Measurements from ENCODE around the gene NRP1.

NRP1 gene

GRCh38 chr10:33353853-33354252 is 19.4 kb upstream of the NRP1 start:
- Histone ChIP-seq H3K9me3 (replicated peaks; ENCODE audit: insufficient read depth, low read length) (no peaks in the 10 kb centered on the region), H4K20me1 (ENCODE audit: insufficient read depth, low read length) (no peaks in the 10 kb centered on the region), H3K4me3 (ENCODE audit: low read length) (no peak overlapping the region), H3K27me3 (replicated peaks; ENCODE audit: insufficient read depth, low read length) (no peaks in the 10 kb centered on the region), H3K4me1 (ENCODE audit: low read length) (no peaks in the 10 kb centered on the region), H3K4me2 (ENCODE audit: low read depth, low read length) (no peak overlapping the region), H3K9ac (ENCODE audit: low read length) (no peak overlapping the region), H3K79me2 (ENCODE audit: low read length) (no peaks in the 10 kb centered on the region), H3K9me2 (replicated peaks; ENCODE audit: insufficient read depth, low read length) (no peaks in the 10 kb centered on the region), H3K27ac (ENCODE audit: low read length) (no peak overlapping the region), H3F3A (ENCODE audit: insufficient read depth, low read length) (no peaks in the 10 kb centered on the region), H3K36me3 (replicated peaks; ENCODE audit: insufficient read depth, low read length) (no peaks in the 10 kb centered on the region), H2AFZ (ENCODE audit: low read length) (no peak overlapping the region)
- DNase-seq, result no peak
- TF ChIP-seq CTCF (IDR thresholded peaks at IDR 0.05; ENCODE audit: low read length), result no peak
- no peak for TF ChIP-seq EZH2phosphoT487 (IDR thresholded peaks at IDR 0.05; ENCODE audit: low read length)
- no peak for TF ChIP-seq EZH2 (optimal IDR thresholded peaks at IDR 0.05; ENCODE audit: low read depth, low read length)

- Histone ChIP-seq H3K27ac (ENCODE audit: low read length) (no peak overlapping the region), H3K4me1 (ENCODE audit: low read length) (no peaks in the 10 kb centered on the region), H3K9me3 (replicated peaks; ENCODE audit: insufficient read depth, low read length) (no peaks in the 10 kb centered on the region), H3K9ac (ENCODE audit: low read length) (no peak overlapping the region), H3K27me3 (replicated peaks; ENCODE audit: insufficient read depth, low read length) (no peaks in the 10 kb centered on the region), H3F3A (ENCODE audit: insufficient read depth, low read length) (no peaks in the 10 kb centered on the region), H3K9me2 (replicated peaks; ENCODE audit: insufficient read depth, low read length) (no peaks in the 10 kb centered on the region), H3K4me3 (ENCODE audit: low read length) (no peak overlapping the region), H4K20me1 (ENCODE audit: insufficient read depth, low read length) (no peaks in the 10 kb centered on the region), H2AFZ (ENCODE audit: low read length) (no peak overlapping the region), H3K79me2 (ENCODE audit: low read length) (no peaks in the 10 kb centered on the region), H3K4me2 (ENCODE audit: low read depth, low read length) (no peak overlapping the region), H3K36me3 (replicated peaks; ENCODE audit: insufficient read depth, low read length) (no peaks in the 10 kb centered on the region)
- no peak for DNase-seq
- TF ChIP-seq EZH2 (optimal IDR thresholded peaks at IDR 0.05; ENCODE audit: low read depth, low read length), result no peak
- TF ChIP-seq EZH2phosphoT487 (IDR thresholded peaks at IDR 0.05; ENCODE audit: low read length), result no peak
- TF ChIP-seq CTCF (IDR thresholded peaks at IDR 0.05; ENCODE audit: low read length), result no peak
Measured at GRCh38 chr10:33353334-33353733, 18.9 kb upstream of the NRP1 start.

- H3K79me2 ChIP-seq (ENCODE audit: low read length), result no peaks in the 10 kb centered on the region
- H3K9ac ChIP-seq (ENCODE audit: low read length), result no peak overlapping the region
- H4K20me1 ChIP-seq (ENCODE audit: insufficient read depth, low read length), result no peaks in the 10 kb centered on the region
- TF ChIP-seq EZH2phosphoT487 (IDR thresholded peaks at IDR 0.05; ENCODE audit: low read length) (no peak), EZH2 (optimal IDR thresholded peaks at IDR 0.05; ENCODE audit: low read depth, low read length) (no peak), CTCF (IDR thresholded peaks at IDR 0.05; ENCODE audit: low read length) (no peak)
- no peak overlapping the region for H3K27ac ChIP-seq (ENCODE audit: low read length)
- H3K4me1 ChIP-seq (ENCODE audit: low read length), result no peaks in the 10 kb centered on the region
- no peaks in the 10 kb centered on the region for H3K9me2 ChIP-seq (replicated peaks; ENCODE audit: insufficient read depth, low read length)
- H3K36me3 ChIP-seq (replicated peaks; ENCODE audit: insufficient read depth, low read length), result no peaks in the 10 kb centered on the region
- no peak overlapping the region for H3K4me3 ChIP-seq (ENCODE audit: low read length)
- H2AFZ ChIP-seq (ENCODE audit: low read length), result no peak overlapping the region
- no peaks in the 10 kb centered on the region for H3K27me3 ChIP-seq (replicated peaks; ENCODE audit: insufficient read depth, low read length)
- DNase-seq, result no peak
- no peaks in the 10 kb centered on the region for H3K9me3 ChIP-seq (replicated peaks; ENCODE audit: insufficient read depth, low read length)
- H3K4me2 ChIP-seq (ENCODE audit: low read depth, low read length), result no peak overlapping the region
- H3F3A ChIP-seq (ENCODE audit: insufficient read depth, low read length), result no peaks in the 10 kb centered on the region
Measured at GRCh38 chr10:33352615-33353014, 18.1 kb upstream of the NRP1 start.
